GM12878 (cell line): ENCODE results near the gene EVI5L. TPM values are rescaled to one million over a fixed set of nuclear protein-coding genes. Genes with fewer than 3 reads are reported as not detected.

Experiments used
- ATAC-seq: fragments of 200-7000 bp; cut with Tn5 transposase; 3 replicates; pipeline ENCODE4 v1.9.1; 2020; ENCODE audit warnings: mild to moderate bottlenecking, moderate library complexity
- BruUV-seq: library from RNA; stranded (reverse); fragments of 400-500 nt; replicated peaks from 2 replicates; lab custom pipeline; 2021; lab: Mats Ljungman, UMichigan
- CTCF ChIA-PET: fragments of 300-600 bp; sonication (Branson Sonifier 250); formaldehyde crosslinking; extraction: SDS; loops from one replicate; lab custom pipeline; 2021; ENCODE audit warnings: inconsistent platforms; lab: Yijun Ruan, JAX
- POLR2A ChIA-PET: fragments of 350-600 bp; formaldehyde crosslinking; extraction: SDS; loops from one replicate; lab custom pipeline; 2021; ENCODE audit warnings: inconsistent platforms; lab: Charles Lee
- RAD21 ChIA-PET: fragments of 300-600 bp; sonication (Branson Sonifier 250); formaldehyde crosslinking; loops from one replicate; lab custom pipeline; 2023; ENCODE audit warnings: antibody characterized with exemption; ENCODE audit not compliant: unreplicated experiment; lab: Charles Lee
- SMC1A ChIA-PET: fragments of 300-600 bp; sonication (Branson Sonifier 250); formaldehyde crosslinking; loops from one replicate; lab custom pipeline; 2023; ENCODE audit not compliant: unreplicated experiment, uncharacterized antibody; lab: Charles Lee
- DNase-seq: peaks from one replicate; pipeline ENCODE4 v3.0.0-alpha.2; 2011; ENCODE audit warnings: low read depth, low spot score
- FAIRE-seq: peaks from 3 replicates; lab custom pipeline; 2011; peaks lifted over from hg19 to GRCh38; lab: Jason Lieb, UNC
- H2AFZ ChIP-seq: 2 replicates; pipeline ENCODE4 v1.6.0; 2011; ENCODE audit warnings: low read depth, low read length, control low read depth; ENCODE audit not compliant: control insufficient read depth
- H3K27ac ChIP-seq: 2 replicates; pipeline ENCODE4 v1.5.1; 2011; ENCODE audit warnings: control low read depth; ENCODE audit not compliant: control insufficient read depth, insufficient read depth
- H3K27me3 ChIP-seq, 2 experiments: replicated peaks in 1 of 2; 2 replicates each; pipeline versions ENCODE4 v1.6.0 to v1.6.1; 2011; ENCODE audit warnings: low read length in 1 of 2; ENCODE audit not compliant: control insufficient read depth in 2 of 2, insufficient read depth in 2 of 2
- H3K36me3 ChIP-seq, 2 experiments: 2 replicates each; pipeline ENCODE4 v1.5.1; 2011; ENCODE audit warnings: low read length in 1 of 2; ENCODE audit not compliant: control insufficient read depth in 2 of 2, insufficient read depth in 2 of 2
- H3K4me1 ChIP-seq: 2 replicates; pipeline ENCODE4 v1.6.1; 2011; ENCODE audit warnings: mild to moderate bottlenecking, low read length, moderate library complexity, mixed read lengths; ENCODE audit not compliant: control insufficient read depth, insufficient read depth
- H3K4me2 ChIP-seq: 2 replicates; pipeline ENCODE4 v1.6.0; 2011; ENCODE audit warnings: control low read depth; ENCODE audit not compliant: control insufficient read depth, insufficient read depth
- H3K4me3 ChIP-seq: fragments of 200-600 bp; sonication (generic); 2 replicates; pipeline ENCODE4 v1.5.1; 2016
- H3K79me2 ChIP-seq: 2 replicates; pipeline ENCODE4 v1.6.0; 2011; ENCODE audit warnings: low read length; ENCODE audit not compliant: control insufficient read depth, insufficient read depth
- H3K9ac ChIP-seq: 2 replicates; pipeline ENCODE4 v1.8.0; 2011; ENCODE audit warnings: low read length, control low read depth, mixed read lengths; ENCODE audit not compliant: control insufficient read depth, insufficient read depth
- H3K9me3 ChIP-seq: replicated peaks from 3 replicates; pipeline ENCODE4 v1.5.1; 2011; ENCODE audit warnings: mild to moderate bottlenecking, low read length; ENCODE audit not compliant: control insufficient read depth, insufficient read depth
- H4K20me1 ChIP-seq: 2 replicates; pipeline ENCODE4 v1.6.0; 2011; ENCODE audit not compliant: control insufficient read depth, insufficient read depth
- CREM ChIP-seq: IDR thresholded peaks from 2 replicates; pipeline ENCODE4 v1.6.1; 2014; ENCODE audit warnings: antibody characterized with exemption, low read depth
- FOXM1 ChIP-seq: IDR thresholded peaks from 2 replicates; pipeline ENCODE4 v1.6.1; 2012; ENCODE audit warnings: low read depth, mild to moderate bottlenecking, inconsistent platforms, low read length, moderate library complexity
- HCFC1 ChIP-seq: fragments of 150-350 bp; IDR thresholded peaks from 2 replicates; pipeline ENCODE4 v1.6.1; 2014; ENCODE audit warnings: low read length
- MTA2 ChIP-seq: fragments of 450-650 bp; IDR thresholded peaks from 2 replicates; pipeline ENCODE4 v1.6.1; 2016; ENCODE audit warnings: low read depth, mild to moderate bottlenecking, moderate library complexity
- MXI1 ChIP-seq: fragments of 150-350 bp; IDR thresholded peaks from 2 replicates; pipeline ENCODE4 v1.6.1; 2011; ENCODE audit warnings: low read depth, mild to moderate bottlenecking, inconsistent platforms, low read length, improper control_type of control experiment
- SMAD1 ChIP-seq: fragments of 450-650 bp; IDR thresholded peaks from 2 replicates; pipeline ENCODE4 v1.6.1; 2018; ENCODE audit warnings: mild to moderate bottlenecking, low read depth; ENCODE audit not compliant: partially characterized antibody
- SMAD5 ChIP-seq: IDR thresholded peaks from 2 replicates; pipeline ENCODE4 v1.6.1; 2016; ENCODE audit warnings: antibody characterized with exemption, low read depth
- SPI1 ChIP-seq: IDR thresholded peaks from 2 replicates; pipeline ENCODE4 v1.6.1; 2011; ENCODE audit warnings: low read depth, mild to moderate bottlenecking, low read length, moderate library complexity, borderline replicate concordance; ENCODE audit not compliant: insufficient read depth
- STAT3 ChIP-seq: IDR thresholded peaks from 2 replicates; pipeline ENCODE4 v1.6.1; 2011; ENCODE audit warnings: low read depth, low read length, improper control_type of control experiment
- SUPT20H ChIP-seq: IDR thresholded peaks from 2 replicates; pipeline ENCODE4 v1.6.1; 2011; ENCODE audit warnings: low read depth, mild to moderate bottlenecking, low read length, moderate library complexity, borderline replicate concordance; ENCODE audit not compliant: control insufficient read depth
- TAF1 ChIP-seq: IDR thresholded peaks from 2 replicates; pipeline ENCODE4 v1.6.1; 2011; ENCODE audit warnings: mild to moderate bottlenecking, low read depth, low read length, borderline replicate concordance
- WGBS: methylation state at CpG from one replicate; pipeline ENCODE4 v1.1.6; 2016; ENCODE audit warnings: low lambda C conversion rate; ENCODE audit not compliant: insufficient replicate concordance, insufficient coverage; ENCODE audit errors: missing lambda C conversion rate; 5-methylcytosine and 5-hydroxymethylcytosine counted together
- in situ Hi-C: fragments of 300-500 bp; cut with MboI; formaldehyde crosslinking; loops from 9 replicates; pipeline ENCODE4 v1.14.3; 2018; ENCODE audit warnings: mixed read lengths
- intact Hi-C: fragments of 100-400 bp; cut with micrococcal nuclease; formaldehyde crosslinking; loops from one replicate; pipeline ENCODE4 v1.14.2; 2022; ENCODE audit not compliant: unreplicated experiment
- polyA plus RNA-seq, 11 experiments: library from polyadenylated mRNA; depleted of rRNA in 4 of 11; unstranded in 6 of 11; stranded (reverse) in 5 of 11; fragments of >200 nt; fragmentation: Nextera tagmentation in 4 of 11; fragmentation: Illumina TruSeq in 1 of 11; extraction: Ambion mirVana in 4 of 11; extraction: Trizol in 1 of 11; gene quantifications; 1 replicate in 1 of 11; 2 replicates in 10 of 11; pipeline versions ENCODE4 v1.2.1 to v1.2.3, GENCODE V29; 2011 to 2016; ENCODE audit warnings: inconsistent platforms in 2 of 11, missing spikeins in 2 of 11, low read depth in 1 of 11
- total RNA-seq, 4 experiments: library from RNA; depleted of rRNA in 3 of 4; stranded (reverse); fragments of >200 nt in 3 of 4; fragmentation: Illumina TruSeq in 1 of 4; extraction: Trizol in 1 of 4; gene quantifications; 2 replicates each; pipeline versions ENCODE4 v1.2.1 to v1.2.3, GENCODE V29; 2013 to 2021
- TF ChIP-seq, protein P1 (sequence below): fragments of 450-650 bp; formaldehyde crosslinking; IDR thresholded peaks from 2 replicates; pipeline ENCODE4 v1.4.0; 2020; ENCODE audit warnings: mild to moderate bottlenecking, moderate library complexity

The EVI5L gene
- total and polyA plus RNA-seq, 10 of the 15 experiments (the other 5 are each of a cell fraction or from before 2014, with no cell fraction given): 0.23 to 13.8 (median 5.0) TPM

DNA sequence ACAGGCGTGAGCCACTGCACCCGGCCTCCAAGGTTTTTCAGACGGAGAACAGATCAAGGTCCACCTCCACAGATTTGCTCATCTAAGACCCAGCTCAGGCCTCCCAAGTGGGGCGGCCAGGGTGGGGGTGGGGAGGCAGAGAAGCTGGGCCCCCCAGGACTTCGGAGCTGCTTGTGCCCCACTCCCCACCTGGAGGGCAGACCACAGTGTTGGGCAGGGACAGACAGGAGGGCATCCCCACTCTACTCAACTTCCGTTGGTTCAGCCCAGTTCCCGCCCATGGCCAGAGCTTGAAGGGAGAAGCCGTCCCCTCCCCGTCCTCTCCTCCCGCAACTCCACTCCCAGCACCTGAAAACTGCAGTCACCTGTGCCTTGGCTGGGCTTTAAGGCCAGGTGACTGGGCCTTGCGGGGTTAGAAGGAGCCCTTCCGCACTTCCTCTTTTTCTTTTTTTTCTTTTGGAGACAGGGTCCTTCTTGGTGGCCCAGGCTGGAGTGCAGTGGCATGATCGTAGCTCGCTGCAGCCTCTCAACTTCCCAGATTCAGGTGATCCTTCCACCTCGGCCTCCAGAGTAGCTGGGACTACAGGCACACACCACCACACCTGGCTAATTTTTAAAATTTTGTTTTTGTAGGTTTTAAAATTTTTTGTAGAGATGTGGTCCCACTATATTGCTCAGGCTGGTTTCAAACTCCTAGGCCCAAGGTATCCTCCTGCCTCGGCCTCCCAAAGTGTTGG lies 57.6 kb downstream of the EVI5L start:
- H4K20me1 ChIP-seq: no peaks in the 10 kb centered on the region
- RAD21 ChIA-PET: no interaction called here
- H3K9me3 ChIP-seq: no peaks in the 10 kb centered on the region
- POLR2A ChIA-PET: no interaction called here
- no peaks in the 10 kb centered on the region for H3K79me2 ChIP-seq
- FAIRE-seq (no peak), ATAC-seq (no peak), DNase-seq (no peak)
- no peaks in the 10 kb centered on the region for H3K4me1 ChIP-seq
- H3K36me3 ChIP-seq: no peaks in the 10 kb centered on the region
- 43% methylated on average over 16 of the region's 16 CpGs for WGBS
- SMC1A ChIA-PET: interaction anchor here (0.7 kb wide), 1 partner anchor 1022 kb away, joined by 3 read pairs; no protein-coding TSS in a partner anchor
- in situ Hi-C loops: no loop called here
- H3K27ac ChIP-seq: no peak overlapping the region
- H3K27me3 ChIP-seq: peaks cover 0 to 2% of the 10 kb centered on the region in 2 experiments; a peak in 2 of 4 replicates
- intact Hi-C loops: no loop called here
- no peak overlapping the region for H3K4me2 ChIP-seq
- H2AFZ ChIP-seq: no peak overlapping the region
- H3K4me3 ChIP-seq: no peak overlapping the region
- no TSS peak for BruUV-seq
- CTCF ChIA-PET: interaction anchor here (0.9 kb wide), 1 partner anchor 18 kb away, joined by 3 read pairs; no protein-coding TSS in a partner anchor
- H3K9ac ChIP-seq: no peak overlapping the region
- TF ChIP-seq HCFC1: no peak
- TF ChIP-seq SPI1: peak; percentile 69; the same call in 1 of the 2 replicates
- TF ChIP-seq SUPT20H: no peak

- FAIRE-seq (no peak), ATAC-seq (no peak), DNase-seq (no peak)
- ChIA-PET RAD21 (no interaction called here), CTCF (interaction anchor here (0.9 kb wide), 1 partner anchor 19 kb away, joined by 3 read pairs; no protein-coding TSS in a partner anchor), POLR2A (no interaction called here), SMC1A (interaction anchor here (0.7 kb wide), 1 partner anchor 1023 kb away, joined by 3 read pairs; no protein-coding TSS in a partner anchor)
- no peak within 1 kb of the TSS for H3K4me3 ChIP-seq
- no peak within 1 kb of the TSS for H2AFZ ChIP-seq
- BruUV-seq: no TSS peak
- H3K36me3 ChIP-seq: no peaks in the 10 kb centered on the region
- no peaks in the 10 kb centered on the region for H3K79me2 ChIP-seq
- H3K27ac ChIP-seq: no peak within 1 kb of the TSS
- in situ Hi-C loops: no loop called here
- intact Hi-C loops: no loop called here
- H3K9me3 ChIP-seq: no peaks in the 10 kb centered on the region
- H3K27me3 ChIP-seq: peaks cover 0 to 2% of the 10 kb centered on the region in 2 experiments; a peak in 2 of 4 replicates
- no peaks in the 10 kb centered on the region for H3K4me1 ChIP-seq
- H3K9ac ChIP-seq: no peak within 1 kb of the TSS
- H3K4me2 ChIP-seq: 0 out of 2 replicates have a peak within 1 kb of the TSS, but pooled peaks have one; percentile 17
- no peaks in the 10 kb centered on the region for H4K20me1 ChIP-seq
- 16% methylated on average over 35 of the region's 53 CpGs for WGBS
- TF ChIP-seq FOXM1: no peak
- no peak for TF ChIP-seq MXI1
- TF ChIP-seq SMAD1: no peak
- TF ChIP-seq CREM: no peak
- TF ChIP-seq MTA2: no peak
- TF ChIP-seq, protein P1, sequence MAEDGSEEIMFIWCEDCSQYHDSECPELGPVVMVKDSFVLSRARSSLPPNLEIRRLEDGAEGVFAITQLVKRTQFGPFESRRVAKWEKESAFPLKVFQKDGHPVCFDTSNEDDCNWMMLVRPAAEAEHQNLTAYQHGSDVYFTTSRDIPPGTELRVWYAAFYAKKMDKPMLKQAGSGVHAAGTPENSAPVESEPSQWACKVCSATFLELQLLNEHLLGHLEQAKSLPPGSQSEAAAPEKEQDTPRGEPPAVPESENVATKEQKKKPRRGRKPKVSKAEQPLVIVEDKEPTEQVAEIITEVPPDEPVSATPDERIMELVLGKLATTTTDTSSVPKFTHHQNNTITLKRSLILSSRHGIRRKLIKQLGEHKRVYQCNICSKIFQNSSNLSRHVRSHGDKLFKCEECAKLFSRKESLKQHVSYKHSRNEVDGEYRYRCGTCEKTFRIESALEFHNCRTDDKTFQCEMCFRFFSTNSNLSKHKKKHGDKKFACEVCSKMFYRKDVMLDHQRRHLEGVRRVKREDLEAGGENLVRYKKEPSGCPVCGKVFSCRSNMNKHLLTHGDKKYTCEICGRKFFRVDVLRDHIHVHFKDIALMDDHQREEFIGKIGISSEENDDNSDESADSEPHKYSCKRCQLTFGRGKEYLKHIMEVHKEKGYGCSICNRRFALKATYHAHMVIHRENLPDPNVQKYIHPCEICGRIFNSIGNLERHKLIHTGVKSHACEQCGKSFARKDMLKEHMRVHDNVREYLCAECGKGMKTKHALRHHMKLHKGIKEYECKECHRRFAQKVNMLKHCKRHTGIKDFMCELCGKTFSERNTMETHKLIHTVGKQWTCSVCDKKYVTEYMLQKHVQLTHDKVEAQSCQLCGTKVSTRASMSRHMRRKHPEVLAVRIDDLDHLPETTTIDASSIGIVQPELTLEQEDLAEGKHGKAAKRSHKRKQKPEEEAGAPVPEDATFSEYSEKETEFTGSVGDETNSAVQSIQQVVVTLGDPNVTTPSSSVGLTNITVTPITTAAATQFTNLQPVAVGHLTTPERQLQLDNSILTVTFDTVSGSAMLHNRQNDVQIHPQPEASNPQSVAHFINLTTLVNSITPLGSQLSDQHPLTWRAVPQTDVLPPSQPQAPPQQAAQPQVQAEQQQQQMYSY: no peak
- TF ChIP-seq SMAD5: no peak
- TF ChIP-seq STAT3: no peak
- no peak for TF ChIP-seq TAF1
These were observed 58.3 kb downstream of the EVI5L start, which contains the start of gene LRRC8E for GRCh38 chr19:7888145-7888825. TSS of gene LRRC8E (plus strand) at chr19:7888510. CDS start at chr19:7895604, 7,094 bp downstream.
